ENCODE data around the gene NPAS2.

GRCh38 chr2:100786985-100787384, 33.0 kb upstream of the NPAS2 start:
- TF ChIP-seq, protein P1, sequence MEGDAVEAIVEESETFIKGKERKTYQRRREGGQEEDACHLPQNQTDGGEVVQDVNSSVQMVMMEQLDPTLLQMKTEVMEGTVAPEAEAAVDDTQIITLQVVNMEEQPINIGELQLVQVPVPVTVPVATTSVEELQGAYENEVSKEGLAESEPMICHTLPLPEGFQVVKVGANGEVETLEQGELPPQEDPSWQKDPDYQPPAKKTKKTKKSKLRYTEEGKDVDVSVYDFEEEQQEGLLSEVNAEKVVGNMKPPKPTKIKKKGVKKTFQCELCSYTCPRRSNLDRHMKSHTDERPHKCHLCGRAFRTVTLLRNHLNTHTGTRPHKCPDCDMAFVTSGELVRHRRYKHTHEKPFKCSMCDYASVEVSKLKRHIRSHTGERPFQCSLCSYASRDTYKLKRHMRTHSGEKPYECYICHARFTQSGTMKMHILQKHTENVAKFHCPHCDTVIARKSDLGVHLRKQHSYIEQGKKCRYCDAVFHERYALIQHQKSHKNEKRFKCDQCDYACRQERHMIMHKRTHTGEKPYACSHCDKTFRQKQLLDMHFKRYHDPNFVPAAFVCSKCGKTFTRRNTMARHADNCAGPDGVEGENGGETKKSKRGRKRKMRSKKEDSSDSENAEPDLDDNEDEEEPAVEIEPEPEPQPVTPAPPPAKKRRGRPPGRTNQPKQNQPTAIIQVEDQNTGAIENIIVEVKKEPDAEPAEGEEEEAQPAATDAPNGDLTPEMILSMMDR (conservative IDR thresholded peaks at IDR 0.05 in 1 of 2, IDR thresholded peaks at IDR 0.05 in 1 of 2; ENCODE audit: low read depth in 1 of 2, low read length in 2 of 2), result no peak
- TF ChIP-seq EZH2 (IDR thresholded peaks at IDR 0.05; ENCODE audit: low read length, missing control alignments), result no peak
